ENCODE data around the gene KCNIP4.
"Not testable (repeated sequence)": the region's sequence is repeated elsewhere in the genome, so short reads cannot be mapped to it uniquely, and the experiment has no call there.

The KCNIP4 gene

GRCh38 chr4:21948347-21949072 lies at the start of gene KCNIP4:
TSS of gene KCNIP4 (minus strand) at chr4:21948772.
- TF ChIP-seq CTCF (IDR thresholded peaks at IDR 0.05; ENCODE audit: low read depth, low read length, missing control alignments), result no peak
- DNase-seq (ENCODE audit: extremely low read depth, low read depth), result no peak
- H3K4me3 ChIP-seq (replicated peaks; ENCODE audit: low read depth, low read length), result 0 out of 2 replicates have a peak within 1 kb of the TSS, but pooled peaks have one; percentile 22

DNA sequence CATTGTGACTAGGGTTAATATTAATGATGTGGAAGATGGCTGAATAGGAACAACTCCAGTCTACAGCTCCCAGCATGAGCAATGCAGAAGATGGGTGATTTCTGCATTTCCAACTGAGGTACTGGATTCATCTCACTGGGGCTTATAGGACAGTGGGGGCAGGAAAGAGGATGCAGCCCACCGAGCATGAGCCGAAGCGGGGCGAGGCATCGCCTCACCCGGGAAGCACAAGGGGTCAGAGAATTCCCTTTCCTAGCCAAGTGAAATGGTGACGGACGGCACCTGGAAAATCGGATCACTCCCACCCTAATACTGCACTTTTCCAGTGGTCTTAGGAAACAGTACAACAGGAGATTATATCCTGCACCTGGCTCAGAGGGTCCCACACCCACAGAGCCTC lies 48.0 kb upstream of the KCNIP4 start:
- not testable (repeated sequence) for DNase-seq (ENCODE audit: extremely low read depth, low read depth); H3K4me3 ChIP-seq (replicated peaks; ENCODE audit: low read depth, low read length)

DNA sequence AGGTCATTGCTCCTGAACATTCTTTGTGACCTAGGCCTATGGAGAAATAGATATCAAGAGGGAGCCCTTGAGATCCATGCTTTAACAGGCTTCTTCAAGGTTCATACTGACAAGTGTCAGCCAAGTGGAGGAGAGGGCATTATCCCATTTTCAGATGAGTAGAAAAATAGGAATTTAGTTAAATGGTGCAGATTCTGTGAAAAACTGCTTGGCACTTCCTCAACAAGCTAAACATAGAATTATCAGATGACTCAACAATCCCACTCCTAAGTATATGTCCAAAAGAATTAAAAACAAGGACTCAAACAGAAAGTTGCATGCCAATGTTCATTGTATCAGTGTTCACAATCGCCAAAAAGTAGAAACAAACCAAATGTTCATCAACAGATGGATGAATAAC lies 43.8 kb upstream of the KCNIP4 start:
- TF ChIP-seq CTCF (IDR thresholded peaks at IDR 0.05; ENCODE audit: low read depth, low read length, missing control alignments), result no peak
- no peak for DNase-seq (ENCODE audit: extremely low read depth, low read depth)
- no peak overlapping the region for H3K4me3 ChIP-seq (replicated peaks; ENCODE audit: low read depth, low read length)

DNA sequence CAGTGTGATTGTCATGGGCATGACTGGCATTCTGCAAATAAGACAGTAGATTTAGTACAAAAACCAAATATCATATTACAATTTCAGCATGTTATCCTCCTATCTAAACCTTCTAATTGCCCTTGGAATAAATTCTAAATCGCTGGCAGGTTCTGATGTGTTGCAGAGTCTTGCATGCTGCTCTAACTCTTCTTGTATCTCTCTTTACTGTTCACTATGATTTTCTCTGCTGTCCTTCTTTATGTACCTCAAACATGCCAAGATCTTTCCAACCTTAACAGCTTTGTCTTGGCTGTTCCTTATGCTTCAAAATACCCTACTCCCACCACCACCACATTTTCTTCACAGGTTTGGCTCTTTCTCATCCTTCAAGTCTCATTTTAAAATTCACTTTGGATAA lies 43.0 kb upstream of the KCNIP4 start:
- no peak for DNase-seq (ENCODE audit: extremely low read depth, low read depth)
- TF ChIP-seq CTCF (IDR thresholded peaks at IDR 0.05; ENCODE audit: low read depth, low read length, missing control alignments), result no peak
- H3K4me3 ChIP-seq (replicated peaks; ENCODE audit: low read depth, low read length), result no peak overlapping the region

- TF ChIP-seq CTCF (IDR thresholded peaks at IDR 0.05; ENCODE audit: low read depth, low read length, missing control alignments), result no peak
- peak; percentile 21 for DNase-seq (ENCODE audit: extremely low read depth, low read depth)
- H3K4me3 ChIP-seq (replicated peaks; ENCODE audit: low read depth, low read length), result no peak overlapping the region
Observed at GRCh38 chr4:21991050-21991449, 42.5 kb upstream of the KCNIP4 start.

DNA sequence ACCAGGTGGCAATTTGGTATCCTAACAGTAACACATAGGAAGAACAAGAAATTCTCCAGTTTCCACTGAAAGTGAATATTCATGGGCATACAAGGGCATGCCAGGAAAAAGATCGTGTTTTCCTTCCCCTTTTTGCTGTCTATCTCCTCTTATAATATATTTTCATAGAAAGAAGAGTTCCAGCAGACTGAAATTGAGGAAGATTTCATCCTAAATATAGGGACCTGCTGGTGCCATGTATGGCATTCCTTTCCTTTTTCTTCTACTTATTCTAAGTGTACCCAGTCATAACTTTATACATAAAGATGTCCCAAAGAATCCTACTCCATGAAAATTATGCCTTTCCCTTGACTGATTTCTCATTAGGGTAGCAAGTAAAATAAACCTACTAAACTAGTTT lies 40.8 kb upstream of the KCNIP4 start:
- TF ChIP-seq CTCF (IDR thresholded peaks at IDR 0.05; ENCODE audit: low read depth, low read length, missing control alignments), result no peak
- H3K4me3 ChIP-seq (replicated peaks; ENCODE audit: low read depth, low read length), result no peak overlapping the region
- no peak for DNase-seq (ENCODE audit: extremely low read depth, low read depth)

DNA sequence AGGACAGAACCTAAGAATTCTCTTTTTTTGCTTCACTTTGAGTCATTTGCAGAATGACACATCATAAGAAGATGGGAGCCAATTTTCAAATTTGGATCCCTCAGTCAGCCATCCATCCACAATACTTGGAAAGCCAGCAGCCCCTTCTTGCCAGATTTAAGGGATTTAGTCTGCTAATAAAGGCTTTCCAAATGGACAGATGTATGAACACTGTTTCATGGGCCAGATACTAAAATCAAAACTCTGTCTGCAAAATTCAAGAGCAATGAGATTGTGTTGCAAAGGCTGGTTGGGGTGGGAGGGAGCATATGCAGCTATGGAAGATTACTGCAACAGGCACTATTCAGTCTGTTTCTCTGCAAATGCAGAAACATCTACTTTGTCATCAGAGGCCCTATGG lies 37.7 kb upstream of the KCNIP4 start:
- no peak for DNase-seq (ENCODE audit: extremely low read depth, low read depth)
- TF ChIP-seq CTCF (IDR thresholded peaks at IDR 0.05; ENCODE audit: low read depth, low read length, missing control alignments), result no peak

More for the DNA sequence above, 37.7 kb upstream of the KCNIP4 start:
- no peak overlapping the region for H3K4me3 ChIP-seq (replicated peaks; ENCODE audit: low read depth, low read length)
